Esophagus muscularis mucosa (tissue), 3 donors: ENCODE results near the gene TSEN54.

Source experiments
- CTCF ChIP-seq, 3 experiments: fragments of 200-600 bp in 2 of 3; fragments of 450-650 bp in 1 of 3; sonication (generic) in 2 of 3; IDR thresholded peaks; one replicate each; pipeline ENCODE4 v1.5.1; 2017 to 2019; ENCODE audit warnings: antibody characterized with exemption in 3 of 3, mild to moderate bottlenecking in 2 of 3, moderate library complexity in 1 of 3
- POLR2A ChIP-seq: fragments of 450-650 bp; IDR thresholded peaks from one replicate; pipeline ENCODE4 v1.6.1; 2017; ENCODE audit warnings: antibody characterized with exemption, moderate library complexity, mild to moderate bottlenecking, low read depth
- POLR2AphosphoS5 ChIP-seq, 2 donors: sonication (generic); formaldehyde crosslinking; IDR thresholded peaks; one replicate each; pipeline ENCODE4 v1.6.1; 2017; ENCODE audit warnings: antibody characterized with exemption in 2 of 2

GRCh38 chr17:75559958-75560533 lies 43.7 kb downstream of the TSEN54 start:
- TF ChIP-seq POLR2A: no peak
- no peak for TF ChIP-seq CTCF (IDR thresholded peaks at IDR 0.05)
- TF ChIP-seq POLR2AphosphoS5 (IDR thresholded peaks at IDR 0.05): no peak
